HG03025 (cell line): ENCODE data around the gene FGD1.
"Not testable (repeated sequence)": the region's sequence is repeated elsewhere in the genome, so short reads cannot be mapped to it uniquely, and the experiment has no call there.

Source experiments
- ATAC-seq: cut with Tn5 transposase; IDR thresholded peaks from one replicate; pipeline ENCODE4 v1.9.1; 2021; ENCODE audit warnings: mild to moderate bottlenecking, moderate library complexity; ENCODE audit not compliant: unreplicated experiment, low FRiP score

Gene FGD1

GRCh38 chrX:54495814-54496516, at the start of gene FGD1:
TSS of gene FGD1 (minus strand) at chrX:54496234. CDS start at chrX:54495432, 802 bp downstream.
- ATAC-seq = no peak

DNA sequence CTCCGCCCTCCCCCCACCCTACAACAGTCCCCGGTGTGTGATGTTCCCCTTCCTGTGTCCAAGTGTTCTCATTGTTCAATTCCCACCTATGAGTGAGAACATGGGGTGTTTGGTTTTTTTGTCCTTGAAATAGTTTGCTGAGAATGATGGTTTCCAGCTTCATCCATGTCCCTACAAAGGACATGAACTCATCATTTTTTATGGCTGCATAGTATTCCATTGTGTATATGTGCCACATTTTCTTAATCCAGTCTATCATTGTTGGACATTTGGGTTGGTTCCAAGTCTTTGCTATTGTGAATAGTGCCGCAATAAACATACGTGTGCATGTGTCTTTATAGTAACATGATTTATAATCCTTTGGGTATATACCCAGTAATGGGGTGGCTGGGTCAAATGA, 46.2 kb upstream of the FGD1 start:
- not testable (repeated sequence) for ATAC-seq

- ATAC-seq = no peak
Measured at GRCh38 chrX:54540289-54540688, 44.3 kb upstream of the FGD1 start.

GRCh38 chrX:54534271-54534670, 38.2 kb upstream of the FGD1 start:
- ATAC-seq = no peak

- ATAC-seq = peak; percentile 11
Measured at GRCh38 chrX:54530357-54530900, 34.4 kb upstream of the FGD1 start.

- ATAC-seq = peak; percentile 79
Measured at GRCh38 chrX:54529552-54530356, 33.7 kb upstream of the FGD1 start, which contains the start of gene GNL3L. TSS of gene GNL3L (plus strand) at chrX:54530219. CDS start at chrX:54532567, 2,348 bp downstream.

GRCh38 chrX:54529151-54529550, 33.1 kb upstream of the FGD1 start:
- no peak for ATAC-seq

DNA sequence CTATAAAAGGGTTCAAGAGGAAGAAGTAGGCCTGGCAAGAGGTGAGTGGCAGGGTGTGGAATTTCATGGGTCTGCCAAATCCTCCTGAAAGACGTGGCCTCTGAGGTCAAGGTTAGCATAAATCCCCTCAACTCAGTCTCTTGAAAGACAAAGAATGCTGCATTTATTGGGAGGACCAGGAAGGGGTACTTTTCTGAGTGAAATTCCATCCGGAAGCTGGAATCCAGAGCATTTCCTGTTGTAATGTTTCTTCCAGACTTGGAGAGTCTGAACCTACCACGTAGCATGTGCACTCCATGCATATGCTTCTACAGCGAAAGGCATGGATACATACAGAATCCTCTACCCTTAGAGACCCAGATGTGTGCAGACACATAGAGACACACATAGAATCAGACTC, 13.4 kb upstream of the FGD1 start:
- ATAC-seq = no peak

DNA sequence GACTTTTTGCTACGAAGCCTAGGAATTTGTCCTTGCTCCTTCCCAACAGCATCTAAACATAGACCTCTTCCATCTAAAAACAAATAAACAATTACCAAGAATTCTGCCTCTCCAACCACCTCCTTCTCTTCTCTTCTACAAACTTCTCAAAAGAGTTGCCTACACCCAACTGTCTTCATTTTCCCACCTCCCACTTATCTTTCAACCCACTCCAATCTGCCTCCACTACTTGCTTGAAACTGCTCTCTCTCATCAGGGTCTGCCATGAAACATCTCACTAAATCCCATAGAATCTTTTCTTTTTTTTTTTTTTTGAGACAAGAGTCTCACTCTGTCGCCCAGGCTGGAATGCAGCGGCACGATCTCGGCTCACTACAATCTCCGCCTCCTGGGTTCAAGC, 902 bp upstream of the FGD1 start:
- ATAC-seq = no peak

DNA sequence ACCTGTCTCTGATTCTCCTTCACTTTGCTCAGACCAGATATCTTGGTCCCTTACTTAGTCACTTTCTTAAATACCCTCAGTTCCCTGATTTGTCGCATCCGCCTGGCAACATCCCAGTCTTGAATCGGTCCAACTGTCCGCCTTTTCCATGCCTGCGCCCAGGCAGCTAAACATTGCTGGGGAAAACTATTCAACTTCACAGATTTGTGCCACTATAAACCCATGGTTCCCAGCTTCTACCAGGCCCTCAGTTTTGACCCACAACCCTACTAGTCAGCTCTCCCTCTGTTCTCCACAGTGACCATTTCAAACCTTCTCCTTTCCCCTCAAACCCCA, 451 bp upstream of the FGD1 start:
- ATAC-seq = no peak

- ATAC-seq = no peak
Measured at GRCh38 chrX:54494989-54495813, 833 bp downstream of the FGD1 start.

- ATAC-seq = no peak
Measured at GRCh38 chrX:54494166-54494988, 1.7 kb downstream of the FGD1 start.

- ATAC-seq = no peak
Measured at GRCh38 chrX:54492340-54492739, 3.7 kb downstream of the FGD1 start.

- ATAC-seq = not testable (repeated sequence)
Measured at GRCh38 chrX:54489819-54490218, 6.2 kb downstream of the FGD1 start.

DNA sequence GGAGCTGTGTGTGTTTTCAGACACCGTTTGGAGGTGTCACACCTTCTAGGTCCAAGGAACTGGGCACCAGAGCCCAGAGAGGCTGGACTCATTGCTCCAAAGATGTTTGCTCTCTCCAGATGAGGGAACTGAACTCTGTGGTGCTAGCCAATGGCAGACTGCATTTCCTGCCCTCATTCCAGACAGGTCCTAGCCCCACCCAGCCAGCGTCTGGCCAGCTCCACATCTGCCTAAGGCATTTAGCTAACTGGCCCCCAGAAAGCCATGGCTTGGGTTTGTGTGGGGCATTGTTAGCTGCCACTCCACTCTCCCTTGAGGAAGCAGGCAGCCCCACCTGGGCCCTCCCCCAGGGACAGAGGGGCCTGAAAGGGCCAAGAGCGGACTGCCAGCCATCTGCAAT, 11.4 kb downstream of the FGD1 start:
- no peak for ATAC-seq

DNA sequence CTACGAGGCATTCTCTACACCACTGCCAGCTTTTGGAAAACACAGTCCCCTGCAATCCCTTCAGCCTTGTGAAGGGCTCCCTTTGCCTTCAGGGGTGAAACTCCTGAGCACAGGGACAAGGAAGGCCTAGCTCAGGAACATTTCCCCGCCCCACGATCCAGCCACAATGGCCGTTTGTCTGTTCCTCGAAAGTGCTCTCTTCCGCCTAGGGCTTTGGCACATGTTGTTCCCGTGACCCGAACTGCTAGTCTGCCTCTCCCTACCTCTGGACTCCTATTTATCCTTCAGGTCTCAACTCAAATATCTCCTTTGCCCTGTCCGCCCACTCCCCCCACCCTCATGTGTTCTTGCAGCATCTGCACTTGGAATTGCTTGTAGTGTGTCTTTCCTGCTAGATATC, 12.1 kb downstream of the FGD1 start:
- no peak for ATAC-seq

DNA sequence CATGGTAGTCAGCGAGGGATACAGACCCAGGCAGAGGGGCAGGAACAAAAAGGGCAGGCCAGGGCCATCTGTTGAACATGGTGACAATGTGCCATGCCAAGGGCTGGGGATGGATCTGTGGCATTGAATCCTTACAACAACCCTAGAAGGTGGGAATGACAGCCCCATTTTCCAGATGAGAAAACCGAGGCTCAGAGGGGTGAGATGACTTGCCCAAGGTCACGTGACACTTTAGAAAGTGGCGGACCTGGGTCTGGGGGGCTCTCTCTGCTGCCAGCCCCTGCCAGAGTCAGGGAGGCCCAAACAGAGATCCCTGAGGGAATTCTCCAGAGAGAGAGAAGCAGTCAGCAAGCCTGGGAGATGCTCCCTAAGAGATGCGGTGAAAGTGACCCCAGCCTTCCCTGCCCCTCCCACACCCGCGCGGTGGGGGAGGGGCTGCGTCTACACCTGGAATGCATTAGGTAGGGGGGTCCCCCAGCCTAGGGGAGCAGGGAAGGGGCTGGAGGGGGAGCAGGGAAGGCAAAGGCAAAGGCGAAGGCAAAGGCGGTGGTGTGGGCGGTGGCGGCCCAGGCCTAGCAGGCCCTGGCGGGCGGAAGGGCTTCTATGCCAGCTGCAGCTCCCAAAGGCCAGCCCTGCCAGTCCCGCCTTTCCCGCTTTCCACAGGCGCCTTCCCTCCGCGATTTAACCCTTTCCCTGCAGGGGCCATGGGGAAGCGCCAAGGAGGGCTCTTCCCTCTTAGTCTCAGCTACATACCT, 13.0 kb downstream of the FGD1 start:
- no peak for ATAC-seq

DNA sequence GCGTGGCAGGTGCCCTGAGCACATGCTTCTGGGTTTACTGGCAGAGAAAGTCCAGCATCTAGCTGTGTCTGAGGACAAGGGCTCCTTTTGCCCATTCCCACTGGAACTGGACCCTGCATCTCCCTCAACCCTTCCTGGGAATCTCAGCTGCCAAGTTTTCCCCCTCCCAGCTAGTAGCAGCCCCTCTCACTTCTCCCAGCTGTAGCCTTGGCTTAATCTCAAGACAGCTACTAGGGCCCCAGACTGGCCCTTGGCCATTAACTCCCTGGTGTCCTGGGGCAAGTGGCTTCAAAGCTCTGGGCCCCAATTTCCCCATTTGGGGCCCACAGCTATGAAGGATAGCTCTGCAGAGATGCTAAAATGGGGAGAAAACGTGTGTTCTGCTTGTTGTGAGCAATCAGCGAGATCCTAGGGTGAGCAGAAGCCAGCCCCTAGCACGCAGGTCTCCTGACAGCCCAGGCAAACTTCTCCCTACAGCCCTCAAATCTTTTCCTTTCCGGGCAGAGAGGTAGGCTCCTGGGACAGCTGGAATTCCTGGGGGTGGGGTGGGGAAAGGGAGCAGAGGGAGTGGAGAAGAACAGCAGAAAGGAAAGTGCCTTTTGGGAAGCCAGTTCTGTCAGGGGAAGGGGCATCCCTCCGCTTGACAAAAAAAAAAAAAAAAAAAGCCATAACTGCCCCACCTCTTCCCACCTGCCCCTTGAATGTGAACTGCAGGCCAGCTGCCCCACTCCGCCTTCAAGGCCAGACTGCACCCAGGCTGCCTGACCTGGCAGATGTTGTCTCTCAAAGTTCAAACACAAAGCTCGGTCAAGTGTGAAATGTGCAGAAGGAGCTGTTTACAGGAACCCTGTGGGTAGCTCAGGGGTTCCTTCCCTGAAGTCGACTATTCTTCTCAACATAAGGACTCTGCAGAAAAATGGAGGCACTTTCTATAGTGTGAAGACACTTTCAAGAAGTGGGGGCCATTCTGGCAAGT, 16.6 kb downstream of the FGD1 start:
- ATAC-seq = no peak
